ENCODE measurements around the gene MYO6.
"Not testable (repeated sequence)": the region's sequence is repeated elsewhere in the genome, so short reads cannot be mapped to it uniquely, and the experiment has no call there.

The MYO6 gene

GRCh38 chr6:75892384-75892783 is 143.3 kb downstream of the MYO6 start:
- DNase-seq (ENCODE audit: low read depth in 2 of 2): no peak

GRCh38 chr6:75893058-75893775 is 144.2 kb downstream of the MYO6 start:
- no peak for DNase-seq (ENCODE audit: low read depth in 2 of 2)

- no peak for DNase-seq (ENCODE audit: low read depth in 2 of 2)
Observed at GRCh38 chr6:75893776-75894152, 144.7 kb downstream of the MYO6 start.

GRCh38 chr6:75896526-75896925 is 147.5 kb downstream of the MYO6 start:
- DNase-seq (ENCODE audit: low read depth in 2 of 2): no peak

- DNase-seq (ENCODE audit: low read depth in 2 of 2): not testable (repeated sequence)
Observed at GRCh38 chr6:75900216-75900615, 151.2 kb downstream of the MYO6 start.

- not testable (repeated sequence) for DNase-seq (ENCODE audit: low read depth in 2 of 2)
Observed at GRCh38 chr6:75905129-75905528, 156.1 kb downstream of the MYO6 start.

GRCh38 chr6:75906871-75907270 is 157.8 kb downstream of the MYO6 start:
- DNase-seq (ENCODE audit: low read depth in 2 of 2): no peak

- no peak for DNase-seq (ENCODE audit: low read depth in 2 of 2)
Observed at GRCh38 chr6:75907444-75907843, 158.4 kb downstream of the MYO6 start.

- no peak for DNase-seq (ENCODE audit: low read depth in 2 of 2)
Observed at GRCh38 chr6:75913040-75913439, 164.0 kb downstream of the MYO6 start.

GRCh38 chr6:75922226-75922625 is 173.2 kb downstream of the MYO6 start:
- DNase-seq (ENCODE audit: low read depth in 2 of 2): no peak

GRCh38 chr6:75926293-75927168 is 177.5 kb downstream of the MYO6 start:
- no peak for DNase-seq (ENCODE audit: low read depth in 2 of 2)

- DNase-seq (ENCODE audit: low read depth in 2 of 2): no peak
Observed at GRCh38 chr6:75931011-75931680, 182.1 kb downstream of the MYO6 start.

- no peak for DNase-seq (ENCODE audit: low read depth in 2 of 2)
Observed at GRCh38 chr6:75932067-75932466, 183.0 kb downstream of the MYO6 start.

- no peak for DNase-seq (ENCODE audit: low read depth in 2 of 2)
Observed at GRCh38 chr6:75933387-75933975, 184.4 kb downstream of the MYO6 start.

- DNase-seq (ENCODE audit: low read depth in 2 of 2): peak in 1 of 2 donors; percentile 2
Observed at GRCh38 chr6:75934643-75935472, 185.8 kb downstream of the MYO6 start.

- no peak for DNase-seq (ENCODE audit: low read depth in 2 of 2)
Observed at GRCh38 chr6:75935473-75935793, 186.4 kb downstream of the MYO6 start.

- DNase-seq (ENCODE audit: low read depth in 2 of 2): no peak
Observed at GRCh38 chr6:75936682-75937081, 187.6 kb downstream of the MYO6 start.

GRCh38 chr6:75937846-75938245 is 188.8 kb downstream of the MYO6 start:
- DNase-seq (ENCODE audit: low read depth in 2 of 2): no peak

GRCh38 chr6:75940564-75940963 is 191.5 kb downstream of the MYO6 start:
- DNase-seq (ENCODE audit: low read depth in 2 of 2): no peak

- no peak for DNase-seq (ENCODE audit: low read depth in 2 of 2)
Observed at GRCh38 chr6:75941509-75941908, 192.5 kb downstream of the MYO6 start.

GRCh38 chr6:75943381-75943780 is 194.3 kb downstream of the MYO6 start:
- no peak for DNase-seq (ENCODE audit: low read depth in 2 of 2)

Measured in stimulated activated CD8-positive, alpha-beta memory T cell treated with anti-CD3 and anti-CD28 coated beads, Interleukin-2, amount 100 ng/mL, for 48 hours (primary cell).